Hepatocyte (in vitro differentiated cells): Measurements from ENCODE around the gene CHST2. TPM values are rescaled to one million over a fixed set of nuclear protein-coding genes. Genes with fewer than 3 reads are reported as not detected.

Source experiments
- DNase-seq: peaks from one replicate; pipeline ENCODE4 v3.0.0-alpha.2; 2016; ENCODE audit warnings: low spot score
- H2AFZ ChIP-seq: fragments of 200-600 bp; sonication (generic); 2 replicates; pipeline ENCODE4 v1.6.0; 2016; ENCODE audit warnings: antibody characterized with exemption, mild to moderate bottlenecking
- H3K27ac ChIP-seq: fragments of 200-600 bp; sonication (generic); 2 replicates; pipeline ENCODE4 v1.5.1; 2016; ENCODE audit warnings: mild to moderate bottlenecking
- H3K27me3 ChIP-seq: fragments of 200-600 bp; sonication (generic); 2 replicates; pipeline ENCODE4 v1.6.1; 2016
- H3K36me3 ChIP-seq: fragments of 200-600 bp; sonication (generic); replicated peaks from 2 replicates; pipeline ENCODE4 v1.5.1; 2016; ENCODE audit warnings: low read depth; ENCODE audit not compliant: insufficient read depth
- H3K4me1 ChIP-seq: fragments of 200-600 bp; sonication (generic); 2 replicates; pipeline ENCODE4 v1.5.1; 2016; ENCODE audit warnings: mild to moderate bottlenecking, moderate library complexity; ENCODE audit not compliant: insufficient read depth
- H3K4me2 ChIP-seq: fragments of 200-600 bp; sonication (generic); 2 replicates; pipeline ENCODE4 v1.6.0; 2016
- H3K4me3 ChIP-seq: fragments of 200-600 bp; sonication (generic); 2 replicates; pipeline ENCODE4 v1.5.1; 2016; ENCODE audit warnings: mild to moderate bottlenecking
- H3K79me2 ChIP-seq: fragments of 200-600 bp; sonication (generic); 2 replicates; pipeline ENCODE4 v1.6.0; 2017; ENCODE audit warnings: mild to moderate bottlenecking
- H3K9me2 ChIP-seq: fragments of 200-600 bp; sonication (generic); replicated peaks from 2 replicates; pipeline ENCODE4 v1.6.0; 2017; ENCODE audit warnings: mild to moderate bottlenecking; ENCODE audit not compliant: insufficient read depth
- H3K9me3 ChIP-seq: fragments of 200-600 bp; sonication (generic); 2 replicates; pipeline ENCODE4 v1.5.1; 2016; ENCODE audit warnings: low read depth, mild to moderate bottlenecking
- H4K20me1 ChIP-seq: fragments of 200-600 bp; sonication (generic); 2 replicates; pipeline ENCODE4 v1.6.0; 2016; ENCODE audit warnings: mild to moderate bottlenecking; ENCODE audit not compliant: insufficient read depth, poor library complexity, severe bottlenecking
- EZH2 ChIP-seq: fragments of 200-600 bp; sonication (generic); IDR thresholded peaks from 2 replicates; pipeline ENCODE4 v1.6.1; 2016; ENCODE audit warnings: antibody characterized with exemption, mild to moderate bottlenecking, borderline replicate concordance
- EZH2phosphoT487 ChIP-seq: fragments of 200-600 bp; sonication (generic); IDR thresholded peaks from one replicate; pipeline ENCODE4 v1.6.1; 2018; ENCODE audit warnings: antibody characterized with exemption, mild to moderate bottlenecking, low read depth, moderate library complexity; ENCODE audit not compliant: unreplicated experiment, severe bottlenecking
- WGBS: methylation state at CpG from one replicate; pipeline ENCODE4 v1.1.6; 2016; ENCODE audit warnings: low lambda C conversion rate; ENCODE audit errors: missing lambda C conversion rate; 5-methylcytosine and 5-hydroxymethylcytosine counted together
- polyA plus RNA-seq: library from polyadenylated mRNA; unstranded; fragments of >200 nt; fragmentation: Nextera tagmentation; extraction: Ambion mirVana; gene quantifications from 2 replicates; pipeline ENCODE4 v1.2.1, GENCODE V29; 2016
- total RNA-seq: library from RNA; depleted of rRNA; stranded (reverse); fragments of >200 nt; gene quantifications from 2 replicates; pipeline ENCODE4 v1.2.3, GENCODE V29; 2014
- TF ChIP-seq, protein P1 (sequence below): fragments of 200-600 bp; sonication (generic); IDR thresholded peaks from 2 replicates; pipeline ENCODE4 v1.5.1; 2016; ENCODE audit warnings: antibody characterized with exemption, mild to moderate bottlenecking; ENCODE audit not compliant: poor library complexity

Gene CHST2
- total and polyA plus RNA-seq, 2 experiments from 2014 or later: 12.2 to 16.1 TPM

DNA sequence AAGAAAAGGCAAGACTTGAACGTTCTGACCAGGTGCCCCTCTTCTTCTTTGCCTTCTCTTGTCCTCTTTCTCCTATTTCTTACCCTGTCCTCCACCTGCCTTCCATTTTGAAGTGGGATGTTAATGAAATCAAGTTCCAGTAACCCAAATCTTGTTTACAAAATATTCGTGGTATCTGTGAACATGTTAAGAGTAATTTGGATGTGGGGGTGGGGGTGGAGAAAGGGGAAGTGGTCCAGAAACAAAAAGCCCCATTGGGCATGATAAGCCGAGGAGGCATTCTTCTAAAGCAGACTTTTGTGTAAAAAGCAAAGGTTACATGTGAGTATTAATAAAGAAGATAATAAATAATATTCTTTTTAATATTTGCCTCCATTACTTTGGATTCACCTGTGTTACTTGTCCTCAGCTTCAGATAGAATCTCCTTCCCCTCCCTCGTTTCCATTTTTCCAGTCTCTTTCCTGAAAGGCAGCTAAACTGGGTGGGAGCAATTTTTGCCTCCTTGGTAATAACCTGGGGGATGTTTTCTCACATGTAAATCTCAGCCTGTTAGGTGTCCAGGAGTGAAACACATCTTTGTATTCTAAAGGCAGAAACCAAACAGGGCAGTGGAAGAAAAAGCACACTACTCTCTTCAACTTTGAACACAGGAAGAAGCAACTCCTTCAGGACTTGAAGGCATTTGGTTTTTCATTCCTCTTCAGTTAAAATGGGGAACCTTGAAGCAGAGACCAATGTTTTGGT lies 3.2 kb downstream of the CHST2 start:
- DNase-seq: no peak
- H3K79me2 ChIP-seq: peaks cover 7% of the 10 kb centered on the region
- no peak overlapping the region for H3K4me3 ChIP-seq
- no peaks in the 10 kb centered on the region for H4K20me1 ChIP-seq
- H3K4me1 ChIP-seq: peaks cover 7% of the 10 kb centered on the region
- peaks cover 46% of the 10 kb centered on the region for H3K27me3 ChIP-seq
- TF ChIP-seq, protein P1, sequence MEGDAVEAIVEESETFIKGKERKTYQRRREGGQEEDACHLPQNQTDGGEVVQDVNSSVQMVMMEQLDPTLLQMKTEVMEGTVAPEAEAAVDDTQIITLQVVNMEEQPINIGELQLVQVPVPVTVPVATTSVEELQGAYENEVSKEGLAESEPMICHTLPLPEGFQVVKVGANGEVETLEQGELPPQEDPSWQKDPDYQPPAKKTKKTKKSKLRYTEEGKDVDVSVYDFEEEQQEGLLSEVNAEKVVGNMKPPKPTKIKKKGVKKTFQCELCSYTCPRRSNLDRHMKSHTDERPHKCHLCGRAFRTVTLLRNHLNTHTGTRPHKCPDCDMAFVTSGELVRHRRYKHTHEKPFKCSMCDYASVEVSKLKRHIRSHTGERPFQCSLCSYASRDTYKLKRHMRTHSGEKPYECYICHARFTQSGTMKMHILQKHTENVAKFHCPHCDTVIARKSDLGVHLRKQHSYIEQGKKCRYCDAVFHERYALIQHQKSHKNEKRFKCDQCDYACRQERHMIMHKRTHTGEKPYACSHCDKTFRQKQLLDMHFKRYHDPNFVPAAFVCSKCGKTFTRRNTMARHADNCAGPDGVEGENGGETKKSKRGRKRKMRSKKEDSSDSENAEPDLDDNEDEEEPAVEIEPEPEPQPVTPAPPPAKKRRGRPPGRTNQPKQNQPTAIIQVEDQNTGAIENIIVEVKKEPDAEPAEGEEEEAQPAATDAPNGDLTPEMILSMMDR: no peak
- TF ChIP-seq EZH2phosphoT487: no peak
- TF ChIP-seq EZH2: no peak
- no peaks in the 10 kb centered on the region for H3K9me2 ChIP-seq
- no peak overlapping the region for H2AFZ ChIP-seq
- no peak overlapping the region for H3K27ac ChIP-seq
- WGBS: 80% methylated on average over 4 of the region's 4 CpGs
- no peaks in the 10 kb centered on the region for H3K9me3 ChIP-seq
- H3K4me2 ChIP-seq: peak overlapping the region; percentile 83
- no peaks in the 10 kb centered on the region for H3K36me3 ChIP-seq

DNA sequence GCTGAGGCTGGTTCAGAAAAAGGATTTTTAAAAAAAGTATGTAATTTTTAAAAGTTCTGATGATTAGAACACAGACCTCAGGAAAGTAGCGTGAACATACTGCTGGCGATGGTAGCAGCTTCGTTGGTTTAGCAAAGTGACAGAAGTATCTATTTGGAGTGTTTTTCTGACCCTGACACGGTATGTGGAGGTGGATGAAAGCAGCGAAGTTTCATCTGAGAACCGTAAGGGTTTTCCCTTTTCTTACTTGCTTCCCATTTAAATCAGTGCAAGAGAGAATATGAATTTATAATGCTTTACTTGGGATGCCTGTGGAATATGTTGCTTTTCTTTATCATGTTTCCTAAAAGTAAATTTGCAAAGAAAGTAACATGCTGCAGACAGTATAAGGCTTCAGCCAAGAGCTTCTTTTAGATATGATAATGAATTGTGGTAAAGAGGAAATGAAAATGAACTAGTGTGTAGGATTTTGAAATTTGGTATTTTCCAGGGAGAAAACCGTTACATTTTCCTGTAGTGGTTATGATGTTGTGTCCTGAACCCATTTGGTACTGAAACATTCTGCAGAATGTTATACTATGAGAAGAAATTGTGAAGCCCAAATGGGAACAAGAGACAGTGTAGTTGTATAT lies 3.9 kb downstream of the CHST2 start:
- Histone ChIP-seq H3K4me1 (peaks cover 7% of the 10 kb centered on the region), H3K4me2 (peak overlapping the region; percentile 83), H4K20me1 (no peaks in the 10 kb centered on the region), H3K4me3 (no peak overlapping the region), H3K9me3 (no peaks in the 10 kb centered on the region), H3K9me2 (no peaks in the 10 kb centered on the region), H3K27ac (no peak overlapping the region), H2AFZ (no peak overlapping the region), H3K27me3 (peaks cover 39% of the 10 kb centered on the region), H3K36me3 (no peaks in the 10 kb centered on the region), H3K79me2 (peaks cover 7% of the 10 kb centered on the region)
- WGBS: 88% methylated on average over 7 of the region's 7 CpGs
- TF ChIP-seq EZH2 (no peak), EZH2phosphoT487 (no peak)
- TF ChIP-seq, protein P1: no peak
- no peak for DNase-seq

DNA sequence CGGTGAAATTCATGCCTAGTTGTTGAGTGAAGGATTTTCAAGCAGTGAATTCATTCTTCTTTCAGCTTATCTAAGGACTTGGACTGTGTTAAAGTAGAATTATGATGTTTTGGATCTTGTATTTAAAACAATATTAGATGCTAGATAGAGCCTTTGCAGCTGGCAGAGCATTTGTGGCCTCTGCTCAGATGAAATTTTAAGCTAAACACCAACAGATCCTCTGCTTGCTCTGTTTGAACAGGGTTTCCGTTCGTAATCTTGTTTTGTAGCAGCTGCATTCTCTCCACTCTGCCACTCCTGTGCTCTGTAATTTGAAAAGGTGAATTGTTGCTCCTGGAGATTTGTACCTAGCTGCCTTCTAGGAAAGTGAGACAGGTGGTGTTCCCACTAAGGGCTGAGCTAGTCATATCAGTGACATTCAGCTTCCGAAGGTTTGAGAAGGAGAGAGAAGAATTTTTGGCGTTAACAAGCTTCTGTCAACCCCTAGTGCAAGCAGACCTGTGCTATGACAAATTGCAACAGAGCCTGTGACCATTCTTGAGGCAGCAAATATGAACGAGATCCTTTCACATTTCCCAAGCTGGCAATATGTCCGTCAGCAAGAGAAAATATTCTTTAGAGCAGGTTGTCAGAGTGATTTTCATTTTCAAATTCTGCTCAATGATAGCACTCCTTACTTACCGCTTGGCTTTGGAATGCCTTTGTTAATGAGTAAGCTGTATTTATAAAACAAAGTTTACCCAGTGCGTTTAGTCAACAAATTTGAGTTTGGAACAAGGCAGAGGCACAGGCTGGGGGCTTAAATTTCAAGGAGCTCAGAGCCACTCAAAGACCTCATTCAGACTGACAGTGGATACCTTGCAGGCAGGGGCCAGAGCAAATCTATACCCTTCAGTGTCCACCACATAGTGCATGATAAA lies 5.3 kb downstream of the CHST2 start:
- 27% methylated on average over 9 of the region's 9 CpGs for WGBS
- Histone ChIP-seq H3K9me2 (no peaks in the 10 kb centered on the region), H3K4me3 (no peak overlapping the region)

More for the DNA sequence above, 5.3 kb downstream of the CHST2 start:
- Histone ChIP-seq H3K79me2 (peaks cover 7% of the 10 kb centered on the region), H3K4me2 (peak overlapping the region; percentile 83), H3K4me1 (peaks cover 7% of the 10 kb centered on the region), H2AFZ (no peak overlapping the region), H3K36me3 (no peaks in the 10 kb centered on the region), H4K20me1 (no peaks in the 10 kb centered on the region), H3K9me3 (no peaks in the 10 kb centered on the region), H3K27me3 (peaks cover 27% of the 10 kb centered on the region), H3K27ac (peak overlapping the region; percentile 6)
- DNase-seq: no peak
- TF ChIP-seq, protein P1: no peak
- TF ChIP-seq EZH2phosphoT487 (no peak), EZH2 (no peak)
